ENCODE results near the gene ADAMTSL3. TPM values are rescaled to one million over a fixed set of nuclear protein-coding genes. Genes with fewer than 3 reads are reported as not detected.
"Not testable (repeated sequence)": the region's sequence is repeated elsewhere in the genome, so short reads cannot be mapped to it uniquely, and the experiment has no call there.

The ADAMTSL3 gene
- total and polyA plus RNA-seq, 2 of the 8 experiments (the other 6 are each of a cell fraction or from before 2014, with no cell fraction given): 0.35 to 1.4 TPM

DNA sequence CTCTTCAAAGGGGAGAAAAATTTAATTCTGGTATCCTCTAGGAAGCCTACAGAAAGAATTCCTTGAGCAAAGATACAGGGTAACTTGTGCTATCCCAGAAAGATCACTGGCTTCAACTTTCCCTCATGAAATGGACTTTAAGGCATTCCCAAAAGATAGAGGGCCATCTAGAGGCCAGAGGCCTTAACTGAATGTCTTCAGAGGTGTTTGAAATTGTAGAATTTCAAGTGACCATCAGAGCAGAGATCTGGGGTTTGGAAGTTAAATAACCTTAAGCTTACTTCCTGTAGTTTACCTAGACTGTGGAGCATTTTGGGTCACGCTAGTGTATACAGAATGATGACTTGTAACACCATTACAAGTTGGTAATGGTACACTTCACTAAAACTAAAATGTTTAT lies 400.6 kb downstream of the ADAMTSL3 start:
- H3K4me3 ChIP-seq (ENCODE audit: extremely low read depth in 1 of 4, insufficient read depth in 2 of 4, low read depth in 3 of 4, low read length in 4 of 4); DNase-seq (ENCODE audit: low read depth in 1 of 2, low spot score in 2 of 2); H3K27me3 ChIP-seq (replicated peaks in 1 of 4; ENCODE audit: control insufficient read depth in 3 of 4, extremely low read depth in 1 of 4, insufficient read depth in 3 of 4, low read length in 3 of 4); H3K27ac ChIP-seq (ENCODE audit: low read depth, low read length); H3K9ac ChIP-seq (replicated peaks in 1 of 4; ENCODE audit: extremely low read depth in 1 of 4, low read depth in 3 of 4, low read length in 3 of 4); H3K14ac ChIP-seq (ENCODE audit: insufficient read length); H2BK120ac ChIP-seq (replicated peaks; ENCODE audit: low read depth, low read length); H4K5ac ChIP-seq (ENCODE audit: insufficient read length, low read depth, low read length); H2BK12ac ChIP-seq (ENCODE audit: low read depth, low read length); H3K23me2 ChIP-seq (ENCODE audit: low read depth, low read length); H4K20me1 ChIP-seq (replicated peaks in 1 of 2; ENCODE audit: control insufficient read depth in 1 of 2, insufficient read depth in 2 of 2, low read length in 2 of 2); H2BK15ac ChIP-seq (ENCODE audit: low read length); H2BK20ac ChIP-seq (ENCODE audit: low read length); H4K8ac ChIP-seq (ENCODE audit: extremely low read depth, insufficient read depth, low read length); H2AK5ac ChIP-seq (ENCODE audit: low read depth, low read length); H3K79me2 ChIP-seq (ENCODE audit: control insufficient read depth in 1 of 2, insufficient read depth in 2 of 2, low read length in 2 of 2); H3K23ac ChIP-seq (ENCODE audit: insufficient read length); H3K36me3 ChIP-seq (ENCODE audit: control insufficient read depth in 2 of 4, insufficient read depth in 4 of 4, low read length in 3 of 4); H3K56ac ChIP-seq (replicated peaks; ENCODE audit: insufficient read length, low read depth, low read length); H3K4ac ChIP-seq (replicated peaks; ENCODE audit: insufficient read length, low read depth, low read length); H2AFZ ChIP-seq (ENCODE audit: low read length); H3K4me1 ChIP-seq (replicated peaks in 1 of 4; ENCODE audit: control insufficient read depth in 3 of 4, insufficient read depth in 4 of 4, low read length in 3 of 4); H3K18ac ChIP-seq (ENCODE audit: extremely low read depth, low read length); H3K9me3 ChIP-seq (ENCODE audit: insufficient read depth in 2 of 2, low read depth in 1 of 2, low read length in 1 of 2); H3K4me2 ChIP-seq (ENCODE audit: insufficient read depth in 1 of 2, low read depth in 2 of 2, low read length in 2 of 2); H2BK5ac ChIP-seq (ENCODE audit: low read depth, low read length); H4K91ac ChIP-seq (replicated peaks; ENCODE audit: insufficient read length, low read length); H3K79me1 ChIP-seq (ENCODE audit: low read depth, low read length); POLR2A ChIA-PET (ENCODE audit: partially characterized antibody): not testable (repeated sequence)
- CTCF ChIA-PET (ENCODE audit: partially characterized antibody): interaction anchor here (0.6 to 1.5 kb wide), 3 partner anchors 26 to 212 kb away, joined by 3 to 4 read pairs (median 3); no protein-coding TSS in a partner anchor
- WGBS, 2 experiments (ENCODE audit: extremely low coverage in 1 of 2, insufficient coverage in 1 of 2, insufficient read length in 1 of 2, insufficient replicate concordance in 2 of 2, low coverage in 1 of 2, low lambda C conversion rate in 2 of 2, missing lambda C conversion rate in 1 of 2): 5% methylated on average over 1 of the region's 1 CpG; no CpG with 5 or more reads in 1 of the 2 experiments
- peak; percentile 100 for FAIRE-seq
- TF ChIP-seq RAD21 (IDR thresholded peaks at IDR 0.05 in 1 of 2, conservative IDR thresholded peaks at IDR 0.05 in 1 of 2; ENCODE audit: low read depth in 2 of 2, low read length in 2 of 2): 0 out of 4 replicates have a peak, but pooled peaks of 1 of the 2 experiments have one; percentile 3
